HG03097 (cell line): Measurements from ENCODE around the gene MSS51.
"Not testable (repeated sequence)": the region's sequence is repeated elsewhere in the genome, so short reads cannot be mapped to it uniquely, and the experiment has no call there.

Experiments
- ATAC-seq: cut with Tn5 transposase; IDR thresholded peaks from one replicate; pipeline ENCODE4 v1.9.1; 2021; ENCODE audit not compliant: unreplicated experiment, low FRiP score

MSS51 gene

DNA sequence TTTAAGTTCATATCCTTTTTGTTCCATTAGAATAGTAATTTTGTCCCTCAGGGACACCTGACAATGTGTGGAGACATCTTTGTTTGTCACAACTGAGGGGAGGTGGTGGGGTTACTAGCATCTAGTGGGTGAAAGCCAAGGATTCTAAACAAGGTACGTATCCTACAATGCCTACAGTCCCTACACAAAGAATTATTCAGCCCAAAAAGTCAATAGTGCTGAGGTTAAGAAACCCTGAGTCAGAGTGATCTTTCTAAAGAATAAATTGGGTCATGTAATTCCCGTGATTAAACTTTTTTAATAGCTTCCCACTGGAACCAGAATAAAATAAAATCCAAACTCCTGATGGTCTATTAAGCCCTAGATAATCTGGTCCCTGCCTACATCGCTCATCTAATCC, 16.8 kb downstream of the MSS51 start:
- no peak for ATAC-seq

DNA sequence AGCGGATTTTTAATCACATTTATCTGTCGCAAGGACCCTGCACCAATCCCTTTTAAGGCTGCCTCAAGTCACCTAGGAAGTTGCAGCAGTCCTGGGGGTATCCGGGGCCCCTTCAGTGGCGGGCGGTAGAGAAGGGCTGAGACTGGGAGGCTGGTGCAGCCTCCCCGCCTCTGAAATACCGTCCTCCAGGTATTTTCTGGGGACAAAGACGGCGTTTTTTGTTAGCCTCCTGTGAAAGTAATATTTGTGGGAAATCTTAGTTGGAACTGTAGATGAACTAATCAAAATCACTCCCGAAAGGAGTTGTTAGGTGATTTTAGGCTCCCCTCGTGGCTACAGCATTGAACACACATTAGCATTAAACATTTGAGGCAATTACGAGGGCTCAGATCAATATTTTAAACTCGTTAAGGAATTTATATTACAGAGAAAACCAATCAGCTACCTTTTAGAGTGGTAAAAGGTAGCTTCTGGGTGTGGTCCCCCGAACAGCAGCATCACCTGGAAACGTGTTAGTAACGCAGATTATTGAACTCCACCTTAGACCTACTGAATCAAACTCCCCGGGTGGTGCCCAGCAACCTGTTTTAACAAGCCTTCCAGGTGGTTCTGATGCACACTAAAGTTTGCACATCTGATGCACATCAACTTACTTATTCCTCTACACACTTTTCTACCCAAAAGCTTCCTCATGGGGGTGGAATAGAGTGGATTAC, 19.0 kb downstream of the MSS51 start:
- ATAC-seq, result peak; percentile 21

DNA sequence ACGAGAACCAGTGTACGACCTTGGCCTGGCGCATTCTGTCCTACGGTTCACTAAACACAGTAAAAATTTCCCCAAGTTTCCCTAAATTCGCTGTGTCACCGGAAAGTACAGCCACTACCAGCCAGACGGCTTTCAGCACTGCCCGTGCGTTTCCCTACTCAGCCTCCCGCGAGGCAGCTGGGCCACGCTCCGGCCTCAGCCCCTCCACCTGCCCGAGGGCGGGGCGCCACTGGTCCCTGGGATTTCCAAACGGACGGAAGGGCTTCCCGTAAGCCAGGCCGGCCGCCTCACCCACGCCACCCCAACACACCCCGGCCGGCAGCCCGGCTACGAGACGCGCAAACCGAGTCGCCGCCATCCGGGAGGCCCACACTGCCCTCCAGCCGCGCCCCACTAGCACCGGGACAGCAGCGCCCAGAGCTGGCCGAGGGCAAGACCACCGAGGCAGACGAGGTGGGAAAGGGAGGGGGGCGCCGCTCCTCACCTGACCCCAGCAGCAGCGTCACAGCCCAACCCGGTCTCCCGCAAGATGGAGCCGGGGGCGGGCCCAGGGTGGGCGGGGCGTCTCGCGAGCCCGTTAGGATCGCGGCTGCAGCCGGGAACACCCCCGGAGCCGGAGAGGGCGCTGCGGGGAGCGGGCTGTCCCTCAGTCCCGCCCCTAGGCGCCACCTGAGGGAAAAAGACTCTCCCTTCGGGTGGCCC, 19.7 kb downstream of the MSS51 start, which contains the start of gene ANXA7:
Gene ANXA7 (minus strand): TSS at position 531 of the 702 bp plus-strand sequence. CDS start 13,202 bp downstream, outside the sequence.
- peak; percentile 73 for ATAC-seq

DNA sequence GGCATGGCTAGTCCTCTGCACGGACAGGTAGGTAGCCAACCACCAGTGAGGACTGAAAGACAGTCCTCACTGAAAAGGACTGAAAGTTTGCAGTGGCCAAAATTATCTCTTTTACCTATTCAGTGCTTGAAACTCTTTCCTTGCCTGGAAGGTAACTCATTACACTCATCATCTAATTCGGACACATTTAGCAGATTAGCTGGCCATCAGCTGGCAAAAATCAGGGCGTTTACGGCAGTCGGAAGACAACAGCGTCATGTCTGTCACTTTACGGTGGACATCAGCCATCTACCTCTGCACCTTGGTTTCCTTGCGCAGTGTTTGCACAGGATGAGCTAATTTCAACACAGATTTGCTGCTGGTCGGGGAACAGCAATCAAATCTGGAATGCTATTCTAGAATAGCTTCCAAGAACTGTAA, 20.2 kb downstream of the MSS51 start:
- peak; percentile 25 for ATAC-seq

DNA sequence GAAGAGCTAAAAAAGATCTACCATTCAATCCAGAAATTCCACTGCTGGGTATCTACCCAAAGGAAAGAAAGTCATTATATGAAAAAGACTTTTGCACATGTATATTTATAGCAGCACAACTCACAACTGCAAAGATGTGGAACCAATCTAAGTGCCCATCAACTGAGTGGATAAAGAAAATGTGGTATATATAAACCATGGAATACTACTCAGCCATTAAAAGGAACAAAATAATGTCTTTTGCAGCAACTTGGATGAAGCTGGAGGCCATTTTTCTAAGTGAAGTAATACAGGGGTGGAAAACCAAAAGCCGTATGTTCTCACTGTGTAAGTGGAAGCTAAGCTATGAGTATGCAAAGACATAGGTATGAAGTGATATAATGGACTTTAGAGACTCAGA, 22.5 kb downstream of the MSS51 start:
- ATAC-seq, result no peak

DNA sequence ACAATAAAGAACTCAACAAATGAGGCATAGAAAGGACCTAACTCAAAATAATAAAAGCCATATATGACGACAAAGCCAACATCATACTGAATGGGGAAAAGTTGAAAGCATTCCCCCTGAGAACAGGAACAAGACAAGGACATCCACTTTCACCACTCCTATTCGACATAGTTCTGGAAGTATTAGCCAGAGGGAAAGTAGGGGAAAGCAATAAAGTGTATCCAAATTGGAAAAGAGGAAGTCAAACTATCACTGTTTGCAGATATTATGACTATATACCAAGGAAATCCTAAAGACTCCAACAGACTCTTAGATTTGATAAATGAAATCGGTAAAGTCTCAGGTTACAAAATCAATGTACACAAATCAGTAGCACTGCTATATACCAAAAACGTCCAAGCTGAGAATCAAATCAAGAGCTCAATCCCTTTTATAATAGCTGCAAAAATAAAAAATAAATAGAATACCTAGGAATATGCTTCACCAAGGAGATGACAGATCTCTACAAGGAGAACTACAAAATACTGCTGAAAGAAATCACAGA, 24.3 kb downstream of the MSS51 start:
- no peak for ATAC-seq

DNA sequence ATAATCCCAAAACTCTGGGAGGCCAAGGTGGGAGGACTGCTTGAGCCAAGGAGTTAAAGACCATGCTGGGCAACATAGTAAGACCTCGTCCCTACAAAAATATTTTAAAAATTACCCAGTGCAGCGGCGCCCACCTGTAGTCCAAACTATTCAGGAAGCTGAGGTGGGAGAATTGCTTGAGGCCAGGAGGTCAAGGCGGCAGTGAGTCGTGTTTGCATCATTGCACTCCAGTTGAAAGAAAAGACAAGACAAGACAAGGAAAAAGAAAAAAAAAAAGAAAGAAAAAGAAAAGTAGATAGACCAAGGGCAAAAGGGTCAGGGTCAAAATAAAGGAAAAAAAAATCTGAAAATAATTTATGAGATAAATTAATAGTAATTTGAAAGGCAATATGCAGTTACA, 25.3 kb downstream of the MSS51 start:
- ATAC-seq, result no peak

DNA sequence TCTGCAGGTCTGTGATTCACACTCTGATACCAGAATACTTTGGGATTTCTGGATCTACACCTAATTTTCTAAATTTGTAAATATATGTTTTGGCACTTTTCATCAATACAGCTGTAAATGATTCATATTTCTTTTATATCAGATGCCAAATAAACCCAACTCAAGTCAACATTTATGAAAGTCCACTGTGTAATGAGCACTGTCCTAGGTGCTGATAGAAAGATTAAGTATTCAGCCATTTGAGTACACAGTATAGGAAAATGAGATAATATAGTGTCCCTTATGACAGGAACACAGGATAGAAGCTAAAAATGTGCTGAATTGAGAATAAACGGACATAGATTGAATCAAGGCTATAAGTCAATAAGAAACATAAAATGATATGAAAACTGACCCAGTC, 25.9 kb downstream of the MSS51 start:
- ATAC-seq, result no peak

DNA sequence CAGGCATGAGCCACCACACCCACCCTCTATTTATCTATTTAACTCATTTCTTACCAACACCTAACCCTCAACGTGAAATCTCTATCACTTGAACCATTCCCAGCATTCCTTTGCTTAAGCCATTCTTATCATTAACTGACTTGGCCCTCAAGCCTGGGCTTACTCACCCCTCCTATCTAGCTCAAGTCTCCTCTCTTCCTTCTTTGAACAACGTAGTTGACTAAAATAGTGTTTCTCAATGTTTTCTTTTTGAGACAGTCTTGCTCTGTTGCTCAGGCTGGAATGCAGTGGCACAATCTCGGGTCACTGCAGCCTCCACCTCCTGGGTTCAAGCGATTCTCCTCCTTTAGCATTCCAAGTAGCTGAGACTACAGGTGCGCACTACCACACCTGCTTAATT, 26.5 kb downstream of the MSS51 start:
- ATAC-seq, result no peak

DNA sequence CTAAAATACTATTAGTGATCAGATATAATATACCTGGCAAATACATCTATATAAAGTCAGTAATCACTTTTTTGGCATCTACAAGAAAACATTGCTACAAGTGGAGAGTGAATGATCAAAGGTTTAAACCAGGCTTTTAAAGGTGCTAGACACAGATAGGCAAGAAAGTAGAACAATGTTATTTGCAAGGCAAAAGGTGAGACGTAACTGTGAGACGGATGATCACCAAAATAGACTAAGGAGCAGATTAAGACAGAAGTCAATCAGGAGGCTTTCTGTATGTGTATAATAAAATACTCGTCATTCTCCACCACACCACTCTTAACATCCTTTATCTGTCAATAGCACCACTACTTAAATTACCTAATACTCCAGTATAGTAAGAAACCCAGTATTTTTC, 27.8 kb downstream of the MSS51 start:
- no peak for ATAC-seq

DNA sequence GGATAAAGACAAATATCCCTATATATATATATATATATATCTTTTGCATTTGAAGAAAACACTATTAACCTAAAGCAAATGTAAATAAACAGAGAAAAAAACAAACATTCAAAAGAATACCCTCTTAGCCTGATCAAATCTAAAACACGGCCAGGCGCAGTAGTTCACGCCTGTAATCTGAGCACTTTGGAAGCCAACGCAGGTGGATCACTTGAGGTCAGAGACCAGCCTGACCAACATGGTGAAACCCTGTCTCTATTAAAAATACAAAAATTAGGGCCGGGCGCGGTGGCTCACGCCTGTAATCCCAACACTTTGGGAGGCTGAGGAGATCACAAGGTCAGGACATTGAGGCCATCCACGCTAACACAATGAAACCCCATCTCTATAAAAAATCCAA, 28.7 kb downstream of the MSS51 start:
- no peak for ATAC-seq

DNA sequence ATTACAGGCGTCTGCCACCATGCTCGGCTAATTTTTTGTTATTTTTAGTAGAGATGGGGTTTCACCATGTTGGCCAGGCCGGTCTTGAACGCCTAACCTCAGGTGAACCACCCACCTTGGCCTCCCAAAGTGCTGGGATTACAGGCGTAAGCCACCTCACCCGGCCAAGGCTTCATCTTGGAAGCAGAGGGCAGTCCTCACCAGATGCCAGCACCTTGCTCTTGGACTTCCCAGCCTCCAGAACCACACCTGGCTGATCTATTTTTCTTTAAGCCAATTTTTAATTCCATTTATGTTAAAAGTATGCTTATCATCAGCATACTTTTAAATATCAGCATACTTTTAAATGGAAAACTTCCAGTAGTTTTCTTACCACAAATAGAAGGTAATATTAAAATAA, 31.7 kb downstream of the MSS51 start:
- ATAC-seq, result no peak

DNA sequence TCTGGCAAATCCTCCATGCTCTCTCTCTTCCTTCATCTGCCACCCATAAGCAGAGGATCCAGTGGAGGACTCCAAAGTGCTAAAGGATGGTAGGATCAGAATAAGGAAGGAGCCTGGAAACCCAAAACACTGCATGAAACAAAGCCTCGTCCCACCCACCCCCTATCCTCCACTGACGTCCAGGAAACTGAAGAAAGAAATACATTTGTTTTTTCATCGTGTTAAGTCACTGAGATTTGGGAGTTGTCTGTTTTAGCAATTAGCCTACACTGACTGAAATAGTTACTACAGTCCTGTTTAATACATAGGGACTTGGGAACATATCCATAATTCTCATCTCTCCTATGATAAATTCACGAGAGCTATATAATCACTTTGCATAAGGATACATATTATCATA, 34.3 kb downstream of the MSS51 start:
- no peak for ATAC-seq

DNA sequence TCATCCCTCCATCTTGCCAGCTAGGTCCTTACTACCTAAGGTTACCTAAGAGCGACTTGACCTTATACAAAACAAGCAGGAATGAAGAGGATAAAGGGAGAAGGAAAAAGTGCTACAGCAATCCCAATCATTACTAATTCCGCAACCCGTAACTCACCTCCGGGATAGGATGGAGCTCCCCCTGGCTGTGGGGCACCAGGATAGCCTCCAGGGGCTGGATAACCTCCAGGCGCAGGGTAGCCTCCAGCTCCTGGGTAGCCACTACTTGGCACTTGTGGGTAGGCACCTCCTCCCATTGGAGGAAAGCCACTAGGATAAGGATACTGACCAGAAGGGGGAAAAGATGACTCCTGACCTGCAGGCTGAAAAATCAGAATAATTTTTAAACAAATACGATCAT, 35.3 kb downstream of the MSS51 start:
- ATAC-seq, result no peak

DNA sequence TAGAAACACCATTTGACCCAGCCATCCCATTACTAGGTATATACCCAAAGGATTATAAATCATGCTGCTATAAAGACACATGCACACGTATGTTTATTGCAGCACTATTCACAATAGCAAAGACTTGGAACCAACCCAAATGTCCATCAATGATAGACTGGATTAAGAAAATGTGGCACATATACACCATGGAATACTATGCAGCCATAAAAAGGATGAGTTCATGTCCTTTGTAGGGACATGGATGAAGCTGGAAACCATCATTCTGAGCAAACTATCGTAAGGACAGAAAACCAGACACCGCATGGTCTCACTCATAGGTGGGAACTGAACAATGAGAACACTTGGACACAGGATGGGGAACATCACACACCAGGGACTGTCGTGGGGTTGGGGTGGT, 39.0 kb downstream of the MSS51 start:
- ATAC-seq, result not testable (repeated sequence)

DNA sequence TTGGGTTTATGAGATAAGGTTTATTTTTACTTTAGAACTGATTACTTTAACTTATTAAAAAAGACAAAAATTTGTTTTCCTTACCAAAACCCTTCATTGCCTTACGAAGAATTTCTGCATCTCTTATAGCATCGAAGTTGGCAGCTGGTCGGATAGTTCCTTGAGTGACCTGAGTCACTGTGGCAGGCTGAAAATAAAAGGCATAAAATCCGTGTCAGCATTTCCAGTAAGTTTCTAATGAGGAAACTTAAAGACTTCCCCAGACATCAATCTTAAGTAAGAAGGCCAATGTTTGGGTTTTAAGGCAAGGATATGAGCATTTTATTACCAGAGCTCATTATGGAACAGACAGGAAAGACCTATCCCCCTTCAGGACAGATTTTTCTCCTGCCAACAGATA, 45.1 kb downstream of the MSS51 start:
- no peak for ATAC-seq

DNA sequence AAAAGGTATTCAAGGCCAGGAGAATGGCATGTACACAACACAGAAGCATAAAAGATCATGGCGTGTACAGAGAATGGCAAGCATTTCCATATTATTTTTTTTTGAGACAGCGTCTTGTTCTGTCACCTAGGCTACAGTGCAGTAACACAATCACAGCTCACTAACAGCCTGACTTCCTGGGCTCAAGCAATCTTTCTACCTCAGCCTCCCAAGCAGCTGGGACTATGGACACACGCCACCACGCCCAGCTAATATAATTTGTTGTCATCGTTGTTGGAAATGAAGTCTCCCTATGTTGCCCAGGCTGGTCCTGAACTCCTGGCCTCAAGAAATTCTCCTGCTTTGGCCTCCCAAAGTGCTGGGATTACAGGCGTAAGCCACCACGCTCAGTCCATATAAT, 46.8 kb downstream of the MSS51 start:
- ATAC-seq, result no peak

DNA sequence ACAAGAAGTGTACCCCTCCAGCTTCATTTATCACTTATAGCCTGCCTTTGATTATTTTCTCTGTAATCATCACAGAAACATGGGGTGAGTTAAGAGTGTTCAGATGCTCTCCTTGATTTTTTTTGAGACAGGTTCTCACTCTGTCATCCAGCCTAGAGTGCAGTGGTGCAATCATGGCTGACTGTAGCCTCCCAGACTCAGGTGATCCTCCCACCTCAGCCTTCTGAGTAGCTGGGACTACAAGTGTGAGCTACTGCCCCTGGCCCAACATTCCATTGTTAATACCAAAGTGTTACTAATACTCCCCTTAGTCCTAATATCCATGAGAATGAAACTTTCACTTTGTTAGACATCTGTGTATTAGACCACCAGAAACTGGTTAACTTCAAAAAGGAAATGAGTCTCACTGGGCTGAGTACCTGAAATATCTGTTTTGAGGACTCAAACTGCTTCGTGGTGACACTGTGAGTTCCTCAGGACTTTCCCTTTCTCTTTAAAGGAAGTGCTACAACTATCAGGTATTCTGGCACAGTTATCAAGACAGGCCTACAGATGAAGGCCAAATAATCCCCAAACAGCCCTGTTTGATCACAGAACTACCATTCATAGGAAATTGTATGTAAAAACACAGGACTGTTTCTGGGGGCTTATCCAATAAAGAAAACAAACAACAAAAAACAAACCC, 54.2 kb downstream of the MSS51 start:
- ATAC-seq, result no peak

DNA sequence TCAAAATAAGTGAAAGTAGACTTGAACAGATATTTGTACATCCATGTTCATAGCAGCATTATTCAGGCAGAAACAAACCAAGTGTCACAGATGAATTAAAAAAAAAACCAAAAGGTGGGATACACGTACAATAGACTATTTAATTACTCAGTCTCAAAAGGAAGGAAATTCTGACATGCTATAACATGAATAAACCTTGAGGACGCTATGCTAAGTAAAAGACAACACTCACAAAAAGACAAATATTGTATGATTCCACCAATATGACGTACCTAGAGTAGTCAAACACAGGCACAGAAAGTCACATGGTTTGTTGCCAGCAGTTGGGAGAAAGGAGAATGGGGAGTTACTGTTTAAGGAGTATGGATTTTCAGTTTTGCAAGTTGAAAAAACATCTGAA, 56.7 kb downstream of the MSS51 start:
- no peak for ATAC-seq
